K562 (cell line): ENCODE measurements around the gene MYO1A. TPM values are rescaled to one million over a fixed set of nuclear protein-coding genes. Genes with fewer than 3 reads are reported as not detected.

Experiments used
- ATAC-seq: fragments of 200-7000 bp; cut with Tn5 transposase; 3 replicates; pipeline ENCODE4 v1.9.1; 2020; ENCODE audit warnings: moderate library complexity
- BruUV-seq: library from RNA; stranded (reverse); fragments of 400-500 nt; replicated peaks from 2 replicates; lab custom pipeline; 2021; lab: Mats Ljungman, UMichigan
- CTCF ChIA-PET: fragments of 300-600 bp; formaldehyde crosslinking; extraction: SDS; loops from one replicate; lab custom pipeline; 2021; ENCODE audit warnings: low intra/inter-chr PET ratio; lab: Yijun Ruan, JAX
- POLR2A ChIA-PET: fragments of 300-600, 350-650 bp; sonication (Branson Sonifier 250); formaldehyde crosslinking; extraction: SDS; loops from one replicate; lab custom pipeline; 2021; ENCODE audit warnings: antibody characterized with exemption, inconsistent platforms; lab: Yijun Ruan, JAX
- DNase-seq, 4 experiments: peaks; one replicate each; pipeline versions ENCODE4 v3.0.0 to v3.0.0-alpha.2; 2011 to 2018; ENCODE audit warnings: low spot score in 3 of 4, mixed read lengths in 3 of 4; ENCODE audit errors: extremely low read depth in 1 of 4
- FAIRE-seq: peaks from 2 replicates; lab custom pipeline; 2011; peaks lifted over from hg19 to GRCh38; lab: Jason Lieb, UNC
- H2AFZ ChIP-seq: 2 replicates; pipeline ENCODE4 v1.6.0; 2011; ENCODE audit warnings: low read depth, low read length, control low read depth, inconsistent platforms
- H3K27ac ChIP-seq: fragments of 200-600 bp; 3 replicates; pipeline ENCODE4 v1.8.0; 2011; ENCODE audit warnings: low read depth, mild to moderate bottlenecking, control low read depth, inconsistent platforms, low read length, moderate library complexity, mixed read lengths; ENCODE audit errors: extremely low read depth
- H3K27me3 ChIP-seq, 2 experiments: fragments of 300-600 bp in 1 of 2; 2 replicates in 1 of 2; 3 replicates in 1 of 2; pipeline versions ENCODE4 v1.6.0 to v1.8.0; 2011; ENCODE audit warnings: inconsistent platforms in 2 of 2, low read length in 2 of 2, mild to moderate bottlenecking in 1 of 2, mixed read lengths in 1 of 2, moderate library complexity in 1 of 2; ENCODE audit not compliant: control insufficient read depth in 2 of 2, insufficient read depth in 2 of 2
- H3K36me3 ChIP-seq: fragments of 300-600 bp; 3 replicates; pipeline ENCODE4 v1.8.0; 2011; ENCODE audit warnings: mild to moderate bottlenecking, low read length, inconsistent platforms; ENCODE audit not compliant: control insufficient read depth, insufficient read depth
- H3K4me1 ChIP-seq, 2 experiments: fragments of 200-600 bp in 1 of 2; replicated peaks in 1 of 2; 2 replicates in 1 of 2; 3 replicates in 1 of 2; pipeline versions ENCODE4 v1.5.1 to v1.8.0; 2011; ENCODE audit warnings: inconsistent platforms in 2 of 2, low read length in 2 of 2, mild to moderate bottlenecking in 1 of 2, mixed read lengths in 1 of 2, moderate library complexity in 1 of 2; ENCODE audit not compliant: control insufficient read depth in 2 of 2, insufficient read depth in 2 of 2
- H3K4me2 ChIP-seq: 2 replicates; pipeline ENCODE4 v1.6.1; 2011; ENCODE audit warnings: low read length, control low read depth, inconsistent platforms, mixed read lengths; ENCODE audit not compliant: insufficient read depth
- H3K4me3 ChIP-seq: fragments of 200-600 bp; sonication (generic), shearing (Covaris generic); 2 replicates; pipeline ENCODE4 v1.5.1; 2016; ENCODE audit warnings: control low read depth, inconsistent platforms
- H3K79me2 ChIP-seq: fragments of 200-600 bp; 3 replicates; pipeline ENCODE4 v1.8.0; 2011; ENCODE audit warnings: low read length, inconsistent platforms; ENCODE audit not compliant: control insufficient read depth, insufficient read depth
- H3K9ac ChIP-seq, 2 experiments: 2 replicates each; pipeline versions ENCODE4 v1.6.0 to v1.6.1; 2011; ENCODE audit warnings: low read depth in 2 of 2, low read length in 2 of 2, control low read depth in 1 of 2, inconsistent platforms in 1 of 2, mild to moderate bottlenecking in 1 of 2, mixed read lengths in 1 of 2; ENCODE audit not compliant: insufficient read depth in 1 of 2
- H3K9me1 ChIP-seq: one replicate; pipeline ENCODE4 v1.6.0; 2011; ENCODE audit warnings: inconsistent platforms, mild to moderate bottlenecking, low read length, moderate library complexity; ENCODE audit not compliant: control insufficient read depth, insufficient read depth
- H3K9me3 ChIP-seq: replicated peaks from 2 replicates; pipeline ENCODE4 v1.5.1; 2011; ENCODE audit warnings: low read depth, low read length, inconsistent platforms; ENCODE audit not compliant: control insufficient read depth, insufficient read depth
- H4K20me1 ChIP-seq: replicated peaks from 2 replicates; pipeline ENCODE4 v1.6.1; 2011; ENCODE audit warnings: low read length, inconsistent platforms, mixed read lengths; ENCODE audit not compliant: control insufficient read depth, insufficient read depth
- CHAMP1 ChIP-seq: fragments of 450-650 bp; IDR thresholded peaks from 2 replicates; pipeline ENCODE4 v1.6.1; 2016; ENCODE audit warnings: mild to moderate bottlenecking
- MYNN ChIP-seq, 2 experiments: sonication (generic); formaldehyde crosslinking in 1 of 2; IDR thresholded peaks; 2 replicates each; pipeline versions ENCODE4 v1.5.0 to v1.6.1; 2016 to 2020; ENCODE audit warnings: antibody characterized with exemption in 1 of 2, missing genetic modification reagents in 1 of 2
- PML ChIP-seq: IDR thresholded peaks from 2 replicates; pipeline ENCODE4 v1.6.1; 2012; ENCODE audit warnings: low read length, inconsistent platforms
- POLR2A ChIP-seq: fragments of 450-650 bp; conservative IDR thresholded peaks from 2 replicates; pipeline ENCODE4 v1.6.1; 2016
- POLR2AphosphoS2 ChIP-seq: IDR thresholded peaks from 2 replicates; pipeline ENCODE4 v1.6.1; 2012; ENCODE audit warnings: low read length, improper control_type of control experiment
- STAT6 ChIP-seq: sonication (generic); formaldehyde crosslinking; IDR thresholded peaks from 2 replicates; pipeline ENCODE4 v1.8.1; 2023; ENCODE audit warnings: mild to moderate bottlenecking, missing genetic modification reagents
- SUPT5H ChIP-seq: fragments of 450-650 bp; IDR thresholded peaks from 2 replicates; pipeline ENCODE4 v1.6.1; 2016
- ZBED1 ChIP-seq: IDR thresholded peaks from 2 replicates; pipeline ENCODE4 v1.6.1; 2014
- ZFX ChIP-seq: sonication (generic); formaldehyde crosslinking; IDR thresholded peaks from 2 replicates; pipeline ENCODE4 v1.8.0; 2022; ENCODE audit warnings: mild to moderate bottlenecking, missing genetic modification reagents, moderate library complexity
- WGBS: fragments of 100-300 bp; shearing (Covaris generic); methylation state at CpG from one replicate; pipeline ENCODE4 v1.1.6; 2016; ENCODE audit warnings: low coverage, mixed read lengths; ENCODE audit not compliant: insufficient coverage; ENCODE audit errors: missing lambda C conversion rate; 5-methylcytosine and 5-hydroxymethylcytosine counted together
- in situ Hi-C: fragments of 300-500 bp; cut with MboI; formaldehyde crosslinking; loops from 4 replicates; pipeline ENCODE4 v1.15.0; 2018; ENCODE audit warnings: inconsistent platforms, mixed read lengths
- intact Hi-C: fragments of 100-400 bp; cut with micrococcal nuclease; formaldehyde crosslinking; loops from 2 replicates; pipeline ENCODE4 v1.14.2; 2022
- polyA plus RNA-seq, 8 experiments: library from polyadenylated mRNA; depleted of rRNA in 4 of 8; stranded (reverse) in 5 of 8; unstranded in 3 of 8; fragments of >200 nt; fragmentation: Nextera tagmentation in 2 of 8; fragmentation: Illumina TruSeq in 1 of 8; extraction: Ambion mirVana in 2 of 8; extraction: Trizol in 1 of 8; gene quantifications; 2 replicates each; pipeline versions ENCODE4 v1.2.1 to v1.2.3, GENCODE V29; 2011 to 2014; ENCODE audit warnings: inconsistent platforms in 1 of 8, missing spikeins in 1 of 8
- total RNA-seq, 7 experiments: library from RNA; depleted of rRNA in 6 of 7; stranded (reverse); fragments of >200 nt in 6 of 7; fragmentation: Illumina TruSeq in 2 of 7; extraction: Trizol in 2 of 7; gene quantifications; 2 replicates each; pipeline versions ENCODE4 v1.2.1 to v1.2.3, GENCODE V29; 2011 to 2021; ENCODE audit warnings: low replicate concordance in 1 of 7

The MYO1A gene
- total and polyA plus RNA-seq, 9 of the 15 experiments (the other 6 are each of a cell fraction or from before 2014, with no cell fraction given) = 0.03 to 0.29 (median 0.14) TPM; not detected in 2

GRCh38 chr12:57096099-57096572 is 46.2 kb upstream of the MYO1A start:
- H3K36me3 ChIP-seq = peaks cover 75% of the 10 kb centered on the region
- H3K9me3 ChIP-seq = no peaks in the 10 kb centered on the region

More at GRCh38 chr12:57096099-57096572, 46.2 kb upstream of the MYO1A start:
- FAIRE-seq = no peak
- no peaks in the 10 kb centered on the region for H3K9me1 ChIP-seq
- H3K4me2 ChIP-seq = no peak overlapping the region
- H3K27me3 ChIP-seq = no peaks in the 10 kb centered on the region; a peak in 1 of 5 replicates
- peak; percentile 13 to 25 (median 20) for DNase-seq
- in situ Hi-C loops = no loop called here
- ATAC-seq = no peak
- intact Hi-C loops = no loop called here
- WGBS = 92% methylated on average over 6 of the region's 6 CpGs
- H3K9ac ChIP-seq = peak overlapping the region in 1 of 2 experiments; percentile 81; a peak in 2 of 4 replicates
- peaks cover 18% of the 10 kb centered on the region for H3K79me2 ChIP-seq
- TF ChIP-seq POLR2A (peak; percentile 55; the same call in 1 of the 2 replicates), POLR2AphosphoS2 (0 out of 2 replicates have a peak, but pooled peaks have one; percentile 7), STAT6 (CRISPR knock-in tag) (peak; percentile 51; the same call in 1 of the 2 replicates), MYNN (IDR thresholded peaks at IDR 0.05) (peak; percentile 72; the same call in 1 of the 2 replicates), MYNN (CRISPR knock-in tag; IDR thresholded peaks at IDR 0.05) (no peak), CHAMP1 (no peak), SUPT5H (peak; percentile 48), ZBED1 (0 out of 2 replicates have a peak, but pooled peaks have one; percentile 26), ZFX (CRISPR knock-in tag) (no peak), PML (0 out of 2 replicates have a peak, but pooled peaks have one; percentile 10)
- no TSS peak for BruUV-seq
- POLR2A ChIA-PET = interaction anchor here (0.9 to 5.1 kb wide), 5 partner anchors 8 to 19 kb away, joined by 3 to 32 read pairs (median 5); partner anchors contain the start of gene STAT6
- peak overlapping the region; percentile 34; the same call in 1 of the 3 replicates for H3K27ac ChIP-seq
- no peaks in the 10 kb centered on the region; the same call in 1 of the 2 replicates for H4K20me1 ChIP-seq
- peaks cover 37 to 60% of the 10 kb centered on the region in 2 experiments for H3K4me1 ChIP-seq
- CTCF ChIA-PET = no interaction called here
- H3K4me3 ChIP-seq = no peak overlapping the region
- H2AFZ ChIP-seq = no peak overlapping the region
